ENCODE measurements around the gene YIPF2. TPM values are rescaled to one million over a fixed set of nuclear protein-coding genes. Genes with fewer than 3 reads are reported as not detected.

Gene YIPF2
- total and polyA plus RNA-seq, 4 donors: 30.1 to 41.8 (median 38.8) TPM

DNA sequence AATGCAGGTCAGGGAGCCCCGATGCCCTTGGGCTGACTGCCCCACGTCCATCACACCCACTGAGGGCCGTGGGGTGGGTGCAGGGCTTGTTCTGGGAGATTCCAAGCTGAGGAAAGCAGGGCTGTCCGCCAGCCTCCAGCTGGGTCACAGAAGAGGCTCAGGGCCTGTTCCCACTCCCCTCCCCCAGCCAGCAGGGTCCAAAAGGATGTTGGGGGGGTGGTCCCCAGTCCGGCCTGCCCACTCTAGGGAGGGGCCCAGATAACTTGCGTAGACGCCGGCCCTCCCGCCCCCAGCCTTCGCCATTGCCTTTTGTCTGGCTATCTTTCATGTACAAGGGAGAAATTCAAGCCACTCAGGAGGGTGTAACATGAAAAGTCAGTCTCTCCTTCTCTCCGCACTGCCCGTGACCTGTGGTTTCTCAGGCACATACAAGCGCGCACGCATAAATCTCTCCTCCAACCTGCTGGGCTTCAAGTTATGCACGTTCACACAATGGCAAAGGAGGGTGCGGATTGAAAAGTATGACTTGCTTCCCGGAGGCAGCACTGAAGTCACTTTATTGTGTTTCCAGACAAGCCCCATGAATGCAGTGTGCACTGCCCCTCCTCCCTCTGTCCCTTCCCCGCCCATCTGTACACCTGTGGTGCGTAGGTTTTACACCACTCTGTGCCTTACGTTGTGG, 36.9 kb downstream of the YIPF2 start:
- no peak overlapping the region for H3K27ac ChIP-seq (ENCODE audit: low read depth in 1 of 2, low read length in 2 of 2)
- H3K36me3 ChIP-seq (ENCODE audit: control insufficient read depth in 1 of 2, insufficient read depth in 2 of 2, low read length in 1 of 2): no peaks in the 10 kb centered on the region
- H3K4me3 ChIP-seq (ENCODE audit: low read length in 2 of 2): no peak overlapping the region
- H3K9me3 ChIP-seq (ENCODE audit: control insufficient read depth, low read length): no peaks in the 10 kb centered on the region
- intact Hi-C loops (cut with DNase I): no loop called here
- ATAC-seq (ENCODE audit: low FRiP score): peak; percentile 37
- WGBS, 2 donors: 64 to 69% methylated on average over 21 of the region's 21 CpGs
- H3K4me1 ChIP-seq (ENCODE audit: control insufficient read depth in 1 of 2, insufficient read depth in 2 of 2, low read length in 2 of 2): no peaks in the 10 kb centered on the region
- DNase-seq: no peak
- H3K27me3 ChIP-seq (ENCODE audit: control insufficient read depth in 1 of 2, insufficient read depth in 2 of 2, low read length in 1 of 2): no peaks in the 10 kb centered on the region

- Histone ChIP-seq H3K4me3 (ENCODE audit: low read length in 2 of 2) (no peak overlapping the region), H3K4me1 (ENCODE audit: control insufficient read depth in 1 of 2, insufficient read depth in 2 of 2, low read length in 2 of 2) (no peaks in the 10 kb centered on the region), H3K27ac (ENCODE audit: low read depth in 1 of 2, low read length in 2 of 2) (no peak overlapping the region), H3K27me3 (ENCODE audit: control insufficient read depth in 1 of 2, insufficient read depth in 2 of 2, low read length in 1 of 2) (no peaks in the 10 kb centered on the region), H3K9me3 (ENCODE audit: control insufficient read depth, low read length) (no peaks in the 10 kb centered on the region), H3K36me3 (ENCODE audit: control insufficient read depth in 1 of 2, insufficient read depth in 2 of 2, low read length in 1 of 2) (no peaks in the 10 kb centered on the region)
- DNase-seq: no peak
- ATAC-seq (ENCODE audit: low FRiP score): no peak
- intact Hi-C loops (cut with DNase I): no loop called here
- 90 to 97% methylated on average over 4 of the region's 4 CpGs for WGBS, 2 donors
These were observed 38.6 kb downstream of the YIPF2 start for GRCh38 chr19:10889880-10890279.

DNA sequence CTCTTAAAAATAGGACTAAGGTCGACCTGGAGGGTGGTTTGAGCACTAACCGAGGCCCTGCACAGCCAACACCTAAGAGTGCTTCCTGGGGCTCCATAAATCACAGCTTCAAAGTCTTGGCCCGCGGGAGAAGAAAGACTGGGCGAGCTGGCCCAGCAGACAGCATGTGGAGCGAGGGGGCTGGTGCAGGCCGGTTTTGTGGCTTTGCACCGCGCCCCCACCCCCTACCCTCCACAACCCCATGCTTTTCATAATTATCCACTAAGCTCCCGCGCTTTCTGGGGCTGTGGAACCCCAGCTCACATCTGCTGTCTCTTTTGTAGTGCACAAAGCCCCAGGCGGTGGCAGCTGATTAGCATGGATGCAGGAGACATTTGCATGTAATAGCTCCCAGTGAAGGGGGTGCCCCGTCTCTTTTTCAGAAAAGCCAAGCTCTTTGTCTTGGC, 40.0 kb downstream of the YIPF2 start:
- no peak for DNase-seq
- no peak for ATAC-seq (ENCODE audit: low FRiP score)
- Histone ChIP-seq H3K27ac (ENCODE audit: low read depth in 1 of 2, low read length in 2 of 2) (no peak overlapping the region), H3K4me1 (ENCODE audit: control insufficient read depth in 1 of 2, insufficient read depth in 2 of 2, low read length in 2 of 2) (no peaks in the 10 kb centered on the region), H3K9me3 (ENCODE audit: control insufficient read depth, low read length) (no peaks in the 10 kb centered on the region), H3K27me3 (ENCODE audit: control insufficient read depth in 1 of 2, insufficient read depth in 2 of 2, low read length in 1 of 2) (no peaks in the 10 kb centered on the region), H3K36me3 (ENCODE audit: control insufficient read depth in 1 of 2, insufficient read depth in 2 of 2, low read length in 1 of 2) (no peaks in the 10 kb centered on the region), H3K4me3 (ENCODE audit: low read length in 2 of 2) (no peak overlapping the region)
- intact Hi-C loops (cut with DNase I): no loop called here
- WGBS, 2 donors: 58 to 70% methylated on average over 13 of the region's 13 CpGs

GRCh38 chr19:10887616-10888367, 40.6 kb downstream of the YIPF2 start:
- DNase-seq (no peak), ATAC-seq (ENCODE audit: low FRiP score) (no peak)
- H3K27ac ChIP-seq (ENCODE audit: low read depth in 1 of 2, low read length in 2 of 2): no peak overlapping the region
- H3K36me3 ChIP-seq (ENCODE audit: control insufficient read depth in 1 of 2, insufficient read depth in 2 of 2, low read length in 1 of 2): no peaks in the 10 kb centered on the region
- H3K9me3 ChIP-seq (ENCODE audit: control insufficient read depth, low read length): no peaks in the 10 kb centered on the region
- no peak overlapping the region for H3K4me3 ChIP-seq (ENCODE audit: low read length in 2 of 2)
- intact Hi-C loops (cut with DNase I): no loop called here
- no peaks in the 10 kb centered on the region for H3K4me1 ChIP-seq (ENCODE audit: control insufficient read depth in 1 of 2, insufficient read depth in 2 of 2, low read length in 2 of 2)
- WGBS, 2 donors: 81 to 84% methylated on average over 9 of the region's 9 CpGs
- H3K27me3 ChIP-seq (ENCODE audit: control insufficient read depth in 1 of 2, insufficient read depth in 2 of 2, low read length in 1 of 2): no peaks in the 10 kb centered on the region

DNA sequence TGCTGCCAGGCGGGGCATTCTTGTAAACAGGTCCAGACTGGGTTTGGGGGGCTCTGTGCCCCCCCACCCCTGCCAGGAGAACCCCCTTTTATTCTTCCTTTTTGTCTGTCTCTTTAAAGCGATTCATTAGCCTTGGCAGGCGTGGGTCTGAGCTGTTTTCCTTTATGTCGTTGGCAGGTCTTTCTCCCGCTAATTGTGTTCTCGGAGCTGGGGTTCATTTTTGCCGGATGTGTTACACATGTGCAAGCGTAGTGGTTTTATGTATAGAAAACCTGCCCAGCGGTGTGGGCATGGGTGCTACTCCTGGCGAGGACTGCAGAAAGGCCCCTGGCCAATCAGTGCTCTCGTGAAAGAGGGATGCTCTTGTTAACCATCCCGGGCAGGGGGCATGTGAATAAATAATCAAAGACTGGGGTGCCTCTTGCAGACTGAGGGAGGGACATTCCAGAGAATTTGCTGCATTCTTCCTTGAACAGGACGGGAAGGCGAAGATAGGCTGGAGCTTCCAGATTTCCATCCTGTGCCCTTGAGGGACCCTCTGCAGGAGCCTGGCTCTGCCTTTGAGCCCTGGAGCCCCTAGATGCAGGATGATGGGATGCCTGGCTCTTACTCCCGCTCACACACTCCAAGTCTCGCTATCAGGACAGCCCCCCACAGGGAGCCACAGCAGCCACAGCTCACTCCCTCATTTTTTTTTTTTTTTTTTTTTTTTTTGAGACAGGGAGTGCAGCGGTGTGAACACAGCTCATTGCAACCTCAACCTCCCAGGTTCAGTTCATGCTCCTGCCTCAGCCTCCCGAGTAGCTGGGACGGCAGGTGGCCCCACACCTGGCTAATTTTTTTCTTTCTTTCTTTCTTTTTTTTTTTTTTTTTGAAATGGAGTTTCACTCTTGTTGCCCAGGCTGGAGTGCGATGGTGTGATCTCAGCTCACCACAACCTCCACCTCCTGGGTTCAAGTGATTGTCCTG, 43.0 kb downstream of the YIPF2 start:
- 48 to 62% methylated on average over 20 of the region's 20 CpGs for WGBS, 2 donors
- H3K9me3 ChIP-seq (ENCODE audit: control insufficient read depth, low read length): no peaks in the 10 kb centered on the region
- H3K4me1 ChIP-seq (ENCODE audit: control insufficient read depth in 1 of 2, insufficient read depth in 2 of 2, low read length in 2 of 2): no peaks in the 10 kb centered on the region
- no peaks in the 10 kb centered on the region for H3K36me3 ChIP-seq (ENCODE audit: control insufficient read depth in 1 of 2, insufficient read depth in 2 of 2, low read length in 1 of 2)
- H3K4me3 ChIP-seq (ENCODE audit: low read length in 2 of 2): no peak overlapping the region
- DNase-seq (no peak), ATAC-seq (ENCODE audit: low FRiP score) (no peak)
- intact Hi-C loops (cut with DNase I): no loop called here
- no peak overlapping the region for H3K27ac ChIP-seq (ENCODE audit: low read depth in 1 of 2, low read length in 2 of 2)
- H3K27me3 ChIP-seq (ENCODE audit: control insufficient read depth in 1 of 2, insufficient read depth in 2 of 2, low read length in 1 of 2): no peaks in the 10 kb centered on the region

DNA sequence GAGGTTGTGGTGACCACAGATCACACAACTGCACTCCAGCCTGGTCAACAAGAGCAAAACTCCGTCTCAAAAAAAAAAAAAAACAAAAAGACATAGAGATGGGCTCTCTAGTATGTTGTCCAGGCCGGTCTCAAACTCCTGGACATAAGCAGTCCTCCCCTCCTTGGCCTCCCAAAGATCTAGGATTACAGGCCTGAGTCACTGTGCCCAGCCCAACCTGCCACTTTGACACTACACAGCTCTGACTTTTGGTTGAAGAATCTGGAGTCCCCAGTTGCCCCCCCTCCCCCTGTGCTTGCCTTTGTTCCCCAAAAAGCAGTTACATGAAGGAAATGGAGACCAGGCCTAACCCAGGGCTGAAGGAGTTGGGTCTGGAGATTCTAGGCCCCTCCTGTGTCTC, 44.2 kb downstream of the YIPF2 start:
- ATAC-seq (ENCODE audit: low FRiP score) (no peak), DNase-seq (no peak)
- intact Hi-C loops (cut with DNase I): no loop called here
- H3K36me3 ChIP-seq (ENCODE audit: control insufficient read depth in 1 of 2, insufficient read depth in 2 of 2, low read length in 1 of 2): no peaks in the 10 kb centered on the region
- WGBS, 2 donors: 68 to 78% methylated on average over 2 of the region's 2 CpGs
- no peak overlapping the region for H3K27ac ChIP-seq (ENCODE audit: low read depth in 1 of 2, low read length in 2 of 2)
- no peak overlapping the region for H3K4me3 ChIP-seq (ENCODE audit: low read length in 2 of 2)
- no peaks in the 10 kb centered on the region for H3K9me3 ChIP-seq (ENCODE audit: control insufficient read depth, low read length)
- no peaks in the 10 kb centered on the region for H3K27me3 ChIP-seq (ENCODE audit: control insufficient read depth in 1 of 2, insufficient read depth in 2 of 2, low read length in 1 of 2)
- no peaks in the 10 kb centered on the region for H3K4me1 ChIP-seq (ENCODE audit: control insufficient read depth in 1 of 2, insufficient read depth in 2 of 2, low read length in 2 of 2)

GRCh38 chr19:10882108-10882457, 46.4 kb downstream of the YIPF2 start:
- no peak overlapping the region for H3K27ac ChIP-seq (ENCODE audit: low read depth in 1 of 2, low read length in 2 of 2)
- intact Hi-C loops (cut with DNase I): no loop called here

GRCh38 chr19:10881403-10882107, 46.9 kb downstream of the YIPF2 start:
- H3K36me3 ChIP-seq (ENCODE audit: control insufficient read depth in 1 of 2, insufficient read depth in 2 of 2, low read length in 1 of 2): no peaks in the 10 kb centered on the region
- no peaks in the 10 kb centered on the region for H3K9me3 ChIP-seq (ENCODE audit: control insufficient read depth, low read length)
- H3K4me1 ChIP-seq (ENCODE audit: control insufficient read depth in 1 of 2, insufficient read depth in 2 of 2, low read length in 2 of 2): no peaks in the 10 kb centered on the region
- intact Hi-C loops (cut with DNase I): no loop called here
- ATAC-seq (ENCODE audit: low FRiP score) (no peak), DNase-seq (no peak)
- no peaks in the 10 kb centered on the region for H3K27me3 ChIP-seq (ENCODE audit: control insufficient read depth in 1 of 2, insufficient read depth in 2 of 2, low read length in 1 of 2)
- WGBS, 2 donors: 53 to 64% methylated on average over 14 of the region's 14 CpGs
- H3K27ac ChIP-seq (ENCODE audit: low read depth in 1 of 2, low read length in 2 of 2): no peak overlapping the region
- H3K4me3 ChIP-seq (ENCODE audit: low read length in 2 of 2): no peak overlapping the region

More at GRCh38 chr19:10882108-10882457, 46.4 kb downstream of the YIPF2 start:
- H3K27me3 ChIP-seq (ENCODE audit: control insufficient read depth in 1 of 2, insufficient read depth in 2 of 2, low read length in 1 of 2): no peaks in the 10 kb centered on the region
- DNase-seq: no peak
- ATAC-seq (ENCODE audit: low FRiP score): no peak
- H3K9me3 ChIP-seq (ENCODE audit: control insufficient read depth, low read length): no peaks in the 10 kb centered on the region
- no peaks in the 10 kb centered on the region for H3K4me1 ChIP-seq (ENCODE audit: control insufficient read depth in 1 of 2, insufficient read depth in 2 of 2, low read length in 2 of 2)
- H3K36me3 ChIP-seq (ENCODE audit: control insufficient read depth in 1 of 2, insufficient read depth in 2 of 2, low read length in 1 of 2): no peaks in the 10 kb centered on the region
- H3K4me3 ChIP-seq (ENCODE audit: low read length in 2 of 2): no peak overlapping the region
- 23 to 30% methylated on average over 9 of the region's 9 CpGs for WGBS, 2 donors
